PFSK-1 (cell line): ENCODE data around the gene NKTR.

Experiments
- FOXP2 ChIP-seq: optimal IDR thresholded peaks from 2 replicates; pipeline ENCODE3; 2011; ENCODE audit warnings: borderline replicate concordance, control low read depth, inconsistent platforms; ENCODE audit not compliant: insufficient read depth; ENCODE audit errors: extremely low read length, extremely low read depth
- POLR2AphosphoS5 ChIP-seq: IDR thresholded peaks from 2 replicates; pipeline ENCODE4 v1.6.1; 2012; ENCODE audit warnings: low read depth, mild to moderate bottlenecking, control low read depth, low read length, moderate library complexity
- REST ChIP-seq, 2 experiments: IDR thresholded peaks; 2 replicates each; pipeline versions ENCODE4 v1.6.1 to v1.8.0; 2011 to 2012; ENCODE audit warnings: low read depth in 2 of 2, low read length in 2 of 2, control low read depth in 1 of 2, inconsistent platforms in 1 of 2, mild to moderate bottlenecking in 1 of 2, moderate library complexity in 1 of 2; ENCODE audit not compliant: insufficient read depth in 1 of 2
- SIN3A ChIP-seq: IDR thresholded peaks from 2 replicates; pipeline ENCODE4 v1.6.1; 2012; ENCODE audit warnings: mild to moderate bottlenecking, low read length, moderate library complexity, borderline replicate concordance; ENCODE audit not compliant: insufficient read depth
- TAF1 ChIP-seq: IDR thresholded peaks from 2 replicates; pipeline ENCODE4 v1.6.1; 2012; ENCODE audit warnings: low read length, control low read depth, borderline replicate concordance; ENCODE audit not compliant: insufficient read depth

The NKTR gene

GRCh38 chr3:42661593-42662022, 61.1 kb downstream of the NKTR start:
- no peak for TF ChIP-seq POLR2AphosphoS5
- TF ChIP-seq REST (IDR thresholded peaks at IDR 0.05; ENCODE audit: insufficient read depth in 1 of 2, low read depth in 2 of 2, low read length in 2 of 2), result no peak
- TF ChIP-seq FOXP2, result no peak
- no peak for TF ChIP-seq SIN3A
- TF ChIP-seq TAF1, result no peak

DNA sequence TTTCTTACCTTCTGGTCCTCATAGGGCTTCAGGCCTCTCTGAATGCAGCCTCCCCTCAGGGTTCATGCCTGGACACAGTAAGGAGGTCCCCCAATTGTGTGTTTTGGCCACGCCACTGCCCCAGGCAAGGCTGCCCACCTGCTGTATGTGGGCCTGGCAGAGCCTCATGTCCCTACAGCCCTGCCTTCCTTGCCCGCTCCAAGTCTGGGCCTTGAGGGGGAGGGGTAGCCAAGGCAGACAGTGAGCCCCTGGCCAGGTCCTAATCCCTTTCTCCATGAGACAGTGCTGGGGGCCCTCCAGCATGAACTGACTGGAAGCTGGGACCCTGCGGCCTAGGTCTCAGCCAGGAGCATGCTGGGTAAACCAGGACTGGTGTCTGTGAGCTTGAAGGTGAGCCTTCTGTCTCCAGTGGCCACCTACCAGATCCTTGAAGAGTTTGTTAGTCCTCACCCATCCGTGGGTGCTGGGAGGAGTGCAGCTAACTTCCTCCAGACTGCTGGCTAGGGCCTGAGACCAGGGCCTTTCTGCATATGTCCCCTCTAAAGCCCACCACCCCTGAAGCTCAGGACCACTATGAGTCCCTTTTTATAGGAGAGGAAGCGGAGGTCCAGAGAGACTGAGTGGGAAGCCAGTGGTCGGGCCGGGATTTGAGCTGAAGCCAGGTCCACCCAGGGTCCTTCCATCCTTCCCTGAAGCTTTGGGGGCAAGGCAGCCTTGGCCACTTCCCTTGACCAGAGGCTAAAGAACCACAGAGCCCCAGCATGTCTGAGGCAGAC, 61.7 kb downstream of the NKTR start:
- no peak for TF ChIP-seq FOXP2
- TF ChIP-seq SIN3A, result no peak
- TF ChIP-seq TAF1, result no peak
- no peak for TF ChIP-seq POLR2AphosphoS5
- TF ChIP-seq REST (IDR thresholded peaks at IDR 0.05; ENCODE audit: insufficient read depth in 1 of 2, low read depth in 2 of 2, low read length in 2 of 2), result no peak

DNA sequence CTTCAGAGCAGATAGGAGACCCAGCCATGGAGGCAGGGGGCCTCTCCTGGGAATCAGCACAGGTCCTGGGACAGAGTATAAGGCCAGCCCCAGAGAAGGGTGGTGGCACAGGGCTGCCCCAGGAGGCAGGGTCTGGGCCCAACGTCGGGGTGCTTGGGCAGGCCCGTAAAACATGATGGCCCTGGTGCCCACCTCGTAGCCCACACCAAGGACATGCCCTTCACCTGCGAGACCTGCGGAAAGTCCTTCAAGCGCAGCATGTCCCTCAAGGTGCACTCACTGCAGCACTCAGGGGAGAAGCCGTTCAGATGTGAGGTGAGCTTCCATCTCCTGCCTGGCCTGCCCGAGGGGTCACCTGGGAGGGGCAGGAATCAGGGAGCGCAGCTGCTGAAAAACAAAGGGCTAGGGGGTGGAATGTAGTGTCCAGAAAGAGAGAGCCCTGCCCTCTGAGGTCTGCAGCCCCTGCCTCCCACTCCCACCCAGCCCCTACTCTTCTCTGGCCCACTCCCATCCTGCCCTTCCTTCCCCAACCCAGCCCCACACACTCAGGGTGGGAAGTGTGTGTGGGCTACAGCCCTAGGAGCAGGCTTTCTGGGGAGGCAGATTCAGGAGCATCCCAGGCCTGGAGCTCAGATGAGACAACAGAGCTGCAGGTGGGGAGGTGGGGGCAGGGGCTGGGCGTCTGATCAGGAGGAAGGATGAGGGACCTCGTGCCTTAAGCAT, 62.5 kb downstream of the NKTR start:
- TF ChIP-seq REST (IDR thresholded peaks at IDR 0.05; ENCODE audit: insufficient read depth in 1 of 2, low read depth in 2 of 2, low read length in 2 of 2), result no peak
- TF ChIP-seq POLR2AphosphoS5, result no peak
- TF ChIP-seq SIN3A, result no peak
- TF ChIP-seq TAF1, result no peak
- no peak for TF ChIP-seq FOXP2

DNA sequence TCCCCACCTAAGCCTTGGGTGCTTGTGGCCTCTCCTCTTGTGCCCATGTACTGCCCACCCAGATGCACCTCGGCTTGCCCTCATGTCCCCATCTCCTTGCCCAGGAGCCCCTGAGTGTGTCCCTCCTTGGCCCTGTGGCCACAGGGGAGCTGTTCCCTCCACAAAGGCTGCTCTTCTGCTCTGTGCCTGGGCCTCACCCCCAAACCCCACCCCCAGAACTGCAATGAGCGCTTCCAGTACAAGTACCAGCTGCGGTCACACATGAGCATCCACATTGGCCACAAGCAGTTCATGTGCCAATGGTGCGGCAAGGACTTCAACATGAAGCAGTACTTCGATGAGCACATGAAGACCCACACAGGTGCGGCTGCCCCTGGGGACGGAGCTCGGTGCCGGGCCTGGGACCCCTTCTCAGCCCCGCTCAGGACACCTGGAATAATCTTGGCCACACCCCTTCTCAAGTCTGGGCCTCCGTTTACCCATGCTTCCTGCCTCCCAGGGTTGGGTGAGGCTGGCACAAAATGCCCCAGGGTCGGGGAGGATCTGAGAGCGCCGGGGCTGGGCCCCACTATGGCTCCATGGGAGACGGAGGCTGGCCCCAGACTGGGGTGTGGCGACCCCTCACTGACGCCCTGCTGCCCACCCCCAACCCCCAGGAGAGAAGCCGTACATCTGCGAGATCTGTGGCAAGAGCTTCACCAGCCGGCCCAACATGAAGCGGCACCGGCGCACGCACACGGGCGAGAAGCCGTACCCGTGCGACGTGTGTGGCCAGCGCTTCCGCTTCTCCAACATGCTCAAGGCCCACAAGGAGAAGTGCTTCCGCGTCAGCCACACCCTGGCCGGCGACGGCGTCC, 63.3 kb downstream of the NKTR start:
- TF ChIP-seq REST (IDR thresholded peaks at IDR 0.05; ENCODE audit: insufficient read depth in 1 of 2, low read depth in 2 of 2, low read length in 2 of 2) (no peak), SIN3A (no peak), TAF1 (no peak)
